Activated effector memory CD4-positive, alpha-beta T cell treated with Interleukin-2 at 50 U/mL for 16 hours (primary cell): Measurements from ENCODE around the gene PSG2.
"Not testable (repeated sequence)": the region's sequence is repeated elsewhere in the genome, so short reads cannot be mapped to it uniquely, and the experiment has no call there.

Source experiments
- DNase-seq: peaks from one replicate; pipeline ENCODE4 v3.0.0-alpha.2; 2020

PSG2 gene

GRCh38 chr19:43082601-43083000, at the start of gene PSG2:
Gene PSG2 (minus strand): TSS chr19:43082701. CDS start chr19:43082569, 132 bp downstream.
- DNase-seq = not testable (repeated sequence)

- not testable (repeated sequence) for DNase-seq
Observed at GRCh38 chr19:43131281-43131842, 48.9 kb upstream of the PSG2 start.

DNA sequence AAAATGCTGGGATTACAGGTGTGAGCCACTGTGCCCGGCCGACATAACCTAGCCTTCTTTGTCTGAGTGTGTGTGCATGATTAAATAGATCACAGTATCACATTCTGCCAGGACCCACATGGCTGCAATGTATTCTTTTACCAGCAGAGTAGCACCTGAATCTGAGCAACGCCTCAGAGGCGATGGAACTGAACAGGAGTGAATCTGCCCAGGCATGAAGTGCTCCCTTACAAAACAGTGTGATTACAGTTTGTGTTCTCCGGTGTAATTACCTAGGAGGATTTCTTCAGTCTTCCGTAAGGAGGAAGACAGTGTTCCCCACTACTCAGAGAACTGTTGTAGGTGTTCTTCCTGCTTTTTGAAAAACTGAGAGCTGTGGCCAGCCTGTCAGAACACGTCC, 46.7 kb upstream of the PSG2 start:
- not testable (repeated sequence) for DNase-seq

GRCh38 chr19:43127336-43127735, 44.8 kb upstream of the PSG2 start:
- not testable (repeated sequence) for DNase-seq

DNA sequence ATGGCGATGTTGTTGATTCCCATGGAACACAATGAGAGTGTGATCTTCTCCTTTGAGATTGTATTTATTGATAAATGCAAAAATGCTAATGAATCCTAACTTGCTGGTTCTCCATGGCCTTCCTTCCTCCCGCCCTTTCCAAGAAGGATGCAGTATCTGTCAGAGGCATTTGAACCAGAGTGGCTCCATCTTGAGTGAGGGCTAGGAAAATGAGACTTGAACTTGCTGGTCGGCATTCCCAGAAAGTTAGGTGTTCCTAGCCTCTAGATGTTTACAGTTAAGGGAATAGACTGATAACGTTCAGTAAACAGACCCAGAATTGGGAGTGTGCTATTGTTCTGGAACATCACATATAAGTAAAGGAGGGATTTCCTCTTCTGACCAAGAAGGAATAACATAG, 44.2 kb upstream of the PSG2 start:
- no peak for DNase-seq

DNA sequence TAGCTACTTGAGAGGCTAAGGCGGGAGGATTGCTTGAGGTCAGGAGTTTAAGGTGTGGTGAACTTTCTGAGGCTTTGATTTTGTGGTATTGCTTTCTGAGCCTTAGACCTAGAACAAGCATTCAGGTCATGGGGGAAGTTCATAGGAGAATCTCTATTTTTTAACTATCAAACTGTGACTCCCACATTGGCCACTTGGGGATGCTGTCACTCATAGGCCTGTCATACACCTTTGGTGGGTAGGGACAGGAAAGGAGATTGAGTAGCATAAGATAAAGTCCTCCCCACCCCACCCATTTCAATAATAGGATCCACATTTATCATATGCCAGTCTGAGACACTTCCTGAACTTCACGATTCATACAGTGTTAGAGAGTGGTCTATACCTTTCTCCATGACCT, 41.9 kb upstream of the PSG2 start:
- no peak for DNase-seq

GRCh38 chr19:43120433-43121026, 38.0 kb upstream of the PSG2 start:
- DNase-seq = not testable (repeated sequence)

GRCh38 chr19:43119526-43119925, 37.0 kb upstream of the PSG2 start:
- not testable (repeated sequence) for DNase-seq

- DNase-seq = not testable (repeated sequence)
Observed at GRCh38 chr19:43116421-43116820, 33.9 kb upstream of the PSG2 start.

DNA sequence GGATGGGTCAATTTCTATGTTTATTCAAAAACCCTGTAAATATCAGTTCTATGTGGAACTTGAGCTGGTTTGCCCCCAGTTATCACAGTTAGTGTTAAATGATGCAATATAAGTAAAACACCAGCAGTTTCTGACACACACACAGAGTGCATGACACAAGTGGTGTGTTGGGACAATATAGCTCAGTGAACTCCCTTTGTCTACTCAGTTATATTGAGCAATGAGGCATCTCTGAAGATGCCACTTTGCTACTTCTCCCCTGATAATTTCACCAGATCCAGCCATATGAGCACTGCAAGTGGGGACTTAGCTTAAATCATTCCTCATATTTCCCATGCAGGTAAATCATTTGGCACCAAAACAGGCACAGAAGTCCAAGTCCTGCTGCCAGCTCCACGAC, 33.0 kb upstream of the PSG2 start:
- DNase-seq = not testable (repeated sequence)

DNA sequence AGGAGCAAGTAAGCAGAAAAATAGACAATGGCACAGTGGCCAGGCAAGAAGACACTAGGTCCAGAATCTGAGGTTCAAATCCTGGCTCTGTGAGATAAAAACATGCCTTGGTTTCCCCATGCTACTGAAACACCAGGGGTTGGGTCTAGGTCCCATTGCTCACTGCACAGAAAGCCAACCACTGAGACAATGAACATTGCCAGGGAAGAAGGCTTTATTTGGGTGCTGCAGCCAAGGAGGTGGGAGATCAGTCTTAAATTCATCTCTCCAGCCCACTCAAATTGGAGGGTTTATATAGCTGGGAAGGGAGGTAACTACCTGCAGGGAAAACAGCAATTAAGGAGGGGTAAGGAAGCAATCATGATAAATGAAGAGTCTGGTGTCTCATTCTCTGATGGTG, 32.6 kb upstream of the PSG2 start:
- not testable (repeated sequence) for DNase-seq

DNA sequence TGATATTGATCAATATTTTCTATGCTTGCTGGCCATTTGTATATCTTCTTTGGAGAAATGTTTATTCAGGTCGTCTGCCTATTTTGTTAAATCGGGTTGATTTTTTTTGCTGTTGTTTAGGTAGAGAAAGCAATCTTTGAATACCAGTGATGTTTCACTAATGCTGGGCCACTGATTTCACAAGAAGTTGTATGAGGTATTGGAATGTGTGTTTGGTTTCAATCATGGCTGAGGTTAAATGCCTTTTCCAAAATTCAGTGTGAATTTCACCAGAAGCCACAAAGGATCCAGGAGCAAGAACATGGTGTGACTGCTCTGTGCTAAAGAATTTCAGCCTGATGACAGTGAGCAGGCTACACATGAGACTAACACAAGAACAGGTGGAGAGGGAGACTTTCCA, 32.1 kb upstream of the PSG2 start:
- DNase-seq = not testable (repeated sequence)

GRCh38 chr19:43107401-43107800, 24.9 kb upstream of the PSG2 start:
- not testable (repeated sequence) for DNase-seq

DNA sequence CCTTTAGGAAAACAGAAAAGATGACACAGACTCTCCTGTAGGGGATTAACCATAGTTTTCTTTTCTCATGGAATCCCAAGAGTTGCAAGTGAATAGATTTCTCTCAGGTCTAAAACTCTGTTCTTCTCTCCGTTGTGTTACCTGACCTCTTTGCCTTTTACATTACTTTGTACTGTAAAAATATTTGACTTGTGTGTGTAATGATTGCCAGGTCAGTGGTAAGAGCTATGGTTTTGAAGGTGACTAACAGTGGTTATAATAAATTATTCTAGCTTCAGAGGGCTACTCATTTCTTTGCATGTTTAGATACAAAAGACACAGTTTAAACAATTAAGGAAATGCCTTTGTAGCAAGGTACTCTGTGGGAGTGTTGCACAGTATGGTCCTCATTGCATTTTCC, 23.0 kb upstream of the PSG2 start:
- no peak for DNase-seq

DNA sequence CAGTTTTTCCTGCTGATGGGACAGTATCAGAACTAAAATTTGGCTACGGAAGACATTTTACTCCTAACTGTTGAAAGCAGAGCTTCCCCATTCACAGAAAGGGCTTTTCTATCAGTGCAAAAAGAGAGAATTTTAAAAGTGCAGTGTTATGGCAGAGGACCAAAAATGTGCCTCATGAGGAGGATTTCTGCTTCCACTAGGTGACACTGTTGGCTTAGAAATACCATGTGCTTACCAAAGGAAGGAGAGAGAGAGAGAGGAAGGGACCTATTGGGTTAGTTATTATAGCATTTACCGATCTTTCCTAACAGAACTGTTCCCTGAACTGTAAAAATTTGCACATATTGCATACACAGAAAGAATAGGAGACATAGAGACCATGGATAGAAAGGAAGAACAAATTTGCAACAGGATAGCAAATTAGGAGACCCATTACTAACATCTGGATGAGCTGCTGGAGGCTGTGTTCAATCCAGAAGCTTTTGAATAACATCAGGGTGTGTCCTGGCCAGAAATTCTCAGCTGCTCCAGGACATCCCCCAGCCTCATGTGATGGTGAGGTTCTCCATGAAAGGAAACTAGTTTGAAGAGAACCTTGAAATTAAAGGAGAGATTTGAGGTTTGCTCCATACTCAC, 21.8 kb upstream of the PSG2 start:
- not testable (repeated sequence) for DNase-seq

DNA sequence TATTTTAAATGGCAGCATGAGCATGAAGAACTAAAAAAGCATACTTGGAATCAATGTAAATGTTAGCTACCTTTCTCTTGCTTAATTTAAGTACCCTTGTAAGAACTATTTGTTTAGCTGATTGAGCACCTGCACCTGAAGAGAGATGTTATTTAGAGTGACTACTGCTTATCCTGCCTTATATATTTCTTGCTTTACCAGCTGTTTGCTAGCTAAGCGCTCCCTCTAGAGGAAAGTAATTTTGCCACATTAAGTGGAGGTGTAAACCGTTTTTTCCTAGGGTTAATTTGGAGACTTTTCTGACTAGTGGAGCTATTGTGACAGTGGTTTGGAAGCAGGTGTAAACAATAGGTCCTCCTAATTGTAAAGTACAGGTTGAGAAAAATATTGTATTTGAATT, 19.4 kb upstream of the PSG2 start:
- no peak for DNase-seq

DNA sequence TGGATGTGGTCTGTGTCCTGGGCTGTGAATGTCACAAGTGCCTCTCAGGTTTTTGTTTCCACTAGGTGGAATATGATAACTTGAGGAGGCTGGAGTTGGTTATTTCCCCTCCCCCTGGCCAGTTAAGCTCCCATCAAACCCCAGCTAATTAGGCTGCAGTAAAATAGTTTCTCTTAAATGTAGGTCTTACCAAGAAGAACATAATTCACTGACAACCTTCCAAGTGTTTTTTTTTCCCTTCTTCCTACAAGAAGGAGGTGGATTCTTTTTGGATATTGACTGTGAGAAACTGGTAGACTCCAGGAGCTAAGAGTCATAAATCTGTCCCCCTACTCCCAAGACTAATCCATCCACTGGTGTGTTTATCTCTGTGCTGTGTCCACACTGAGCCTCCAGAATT, 15.9 kb upstream of the PSG2 start:
- not testable (repeated sequence) for DNase-seq

GRCh38 chr19:43087702-43088340, 5.3 kb upstream of the PSG2 start:
- DNase-seq = not testable (repeated sequence)

GRCh38 chr19:43085796-43086530, 3.5 kb upstream of the PSG2 start:
- not testable (repeated sequence) for DNase-seq

- not testable (repeated sequence) for DNase-seq
Observed at GRCh38 chr19:43084196-43084832, 1.8 kb upstream of the PSG2 start.

- not testable (repeated sequence) for DNase-seq
Observed at GRCh38 chr19:43083721-43084120, 1.2 kb upstream of the PSG2 start.

DNA sequence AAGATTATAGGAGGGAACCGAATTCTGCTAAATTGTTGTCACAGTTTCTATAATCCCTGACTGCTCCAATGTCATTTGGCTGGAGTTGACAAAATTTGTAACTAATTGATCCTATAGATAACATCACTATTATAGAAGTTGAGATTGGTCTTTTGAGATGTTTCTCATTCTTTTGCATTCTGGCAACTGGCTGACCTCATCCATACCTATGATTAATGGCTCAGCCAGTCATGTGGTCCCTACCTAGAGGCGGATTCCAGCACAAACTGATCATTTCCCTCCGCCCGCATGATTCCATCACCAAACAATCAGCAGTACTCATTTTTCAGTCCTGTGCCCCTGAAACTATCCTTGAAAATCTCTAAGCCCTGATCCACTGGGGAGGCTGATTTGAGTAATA, 4.2 kb downstream of the PSG2 start:
- DNase-seq = no peak

- DNase-seq = not testable (repeated sequence)
Observed at GRCh38 chr19:43077881-43078280, 4.6 kb downstream of the PSG2 start.
